Measurements from ENCODE around the gene ARHGAP27.
A peak's percentile ranks its signal among the peaks of the same experiment; 100 is the strongest.

ARHGAP27 gene

DNA sequence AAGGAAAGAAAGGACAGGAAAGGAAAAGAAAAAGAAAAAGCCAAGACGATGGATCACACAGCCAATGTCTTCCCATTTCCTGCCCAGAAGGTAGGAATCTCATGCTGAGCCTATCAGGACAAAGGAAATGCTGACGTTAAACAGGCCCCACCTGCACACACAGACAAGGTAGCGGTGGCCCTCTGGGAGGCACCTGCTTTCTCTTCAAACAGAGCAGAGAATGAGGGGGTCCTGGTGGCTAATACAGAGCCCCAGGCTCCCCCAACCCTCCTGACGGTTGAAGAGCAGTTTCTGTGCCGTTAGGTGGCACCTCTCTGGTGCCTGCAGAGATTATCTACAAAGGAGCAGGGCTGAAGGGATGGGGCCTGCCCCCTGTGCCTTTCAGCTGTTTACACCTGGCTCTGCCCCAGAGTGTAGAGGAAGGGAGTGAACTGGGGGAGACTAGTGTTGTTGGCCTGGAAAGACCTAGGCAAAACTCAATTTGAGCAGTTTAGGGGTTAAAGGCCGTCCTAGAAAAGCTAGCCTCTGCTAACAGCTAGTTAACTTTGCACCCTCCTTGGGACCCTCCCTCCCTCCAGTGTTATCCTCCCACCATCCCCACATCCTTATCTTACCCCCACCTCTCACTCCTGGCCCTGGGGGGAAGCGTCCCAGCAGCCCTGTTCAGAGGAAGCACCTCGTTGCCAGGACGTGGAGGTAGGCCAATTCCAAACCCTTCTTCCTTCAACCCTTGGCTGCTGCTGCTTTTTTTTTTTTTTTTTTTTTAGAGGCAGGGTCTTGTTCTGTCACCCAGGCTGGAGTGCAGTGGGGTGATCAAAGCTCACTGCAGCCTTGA lies 56.3 kb downstream of the ARHGAP27 start:
- in situ Hi-C loops (cut with HindIII; ENCODE audit: low pct_ligation_motif_present, low pct_unique_long_range_greater_than_20kb, low sequenced_read_pairs), result no loop called here

GRCh38 chr17:45374501-45374900 lies 58.2 kb downstream of the ARHGAP27 start:
- in situ Hi-C loops (cut with HindIII; ENCODE audit: low pct_ligation_motif_present, low pct_unique_long_range_greater_than_20kb, low sequenced_read_pairs), result no loop called here
- no peak for DNase-seq

More for the DNA sequence above, 56.3 kb downstream of the ARHGAP27 start:
- DNase-seq, result no peak

- in situ Hi-C loops (cut with HindIII; ENCODE audit: low pct_ligation_motif_present, low pct_unique_long_range_greater_than_20kb, low sequenced_read_pairs), result no loop called here
- DNase-seq, result peak; percentile 29
Observed at GRCh38 chr17:45372325-45372869, 60.3 kb downstream of the ARHGAP27 start.

DNA sequence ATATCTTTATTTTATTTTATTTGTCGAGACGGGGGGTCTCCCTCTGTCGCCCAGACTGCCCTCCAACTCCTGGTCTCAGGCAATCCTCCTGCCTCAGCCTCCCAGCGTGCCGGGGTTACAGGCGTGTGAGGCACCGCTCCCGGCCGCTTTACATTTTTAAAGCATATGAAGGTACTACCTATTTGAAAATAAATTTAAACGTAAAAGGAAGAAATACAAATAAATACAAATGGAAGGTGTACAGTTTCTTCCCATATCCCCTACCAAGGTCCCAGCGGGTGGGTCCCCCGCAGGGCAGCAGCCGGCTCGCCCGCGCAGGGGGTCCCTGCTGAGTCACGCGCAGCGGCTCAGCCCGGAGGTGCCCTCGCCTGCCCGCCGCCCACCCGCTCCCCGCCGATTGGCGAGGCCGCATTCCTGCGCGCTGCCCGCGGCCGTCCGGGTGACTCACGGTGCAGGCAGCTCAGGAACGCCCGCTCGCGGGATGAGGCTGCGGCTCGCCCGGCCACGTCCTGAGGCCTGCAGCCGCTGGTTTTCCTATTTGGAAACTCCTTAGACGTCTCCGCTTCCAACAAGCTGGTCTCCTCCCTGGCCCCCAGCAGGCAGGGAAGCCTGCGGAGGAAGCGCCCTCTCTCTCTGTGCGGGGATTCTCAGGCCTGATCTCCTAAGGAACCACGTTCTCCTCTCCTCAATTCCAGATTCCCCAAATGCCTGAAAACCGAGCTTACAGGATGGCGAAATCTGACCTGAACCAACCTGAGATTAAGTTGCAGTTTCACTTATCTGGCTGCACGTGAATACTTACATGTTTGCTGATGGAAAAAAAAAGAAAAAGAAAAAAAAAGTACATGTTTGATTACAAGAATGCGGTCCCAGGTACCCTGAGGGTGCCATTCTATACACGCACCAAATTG lies 61.0 kb downstream of the ARHGAP27 start:
- peak; percentile 98 for DNase-seq
- in situ Hi-C loops (cut with HindIII; ENCODE audit: low pct_ligation_motif_present, low pct_unique_long_range_greater_than_20kb, low sequenced_read_pairs), result no loop called here

GRCh38 chr17:45370949-45371413 lies 61.7 kb downstream of the ARHGAP27 start:
- DNase-seq, result peak; percentile 60
- in situ Hi-C loops (cut with HindIII; ENCODE audit: low pct_ligation_motif_present, low pct_unique_long_range_greater_than_20kb, low sequenced_read_pairs), result no loop called here

DNA sequence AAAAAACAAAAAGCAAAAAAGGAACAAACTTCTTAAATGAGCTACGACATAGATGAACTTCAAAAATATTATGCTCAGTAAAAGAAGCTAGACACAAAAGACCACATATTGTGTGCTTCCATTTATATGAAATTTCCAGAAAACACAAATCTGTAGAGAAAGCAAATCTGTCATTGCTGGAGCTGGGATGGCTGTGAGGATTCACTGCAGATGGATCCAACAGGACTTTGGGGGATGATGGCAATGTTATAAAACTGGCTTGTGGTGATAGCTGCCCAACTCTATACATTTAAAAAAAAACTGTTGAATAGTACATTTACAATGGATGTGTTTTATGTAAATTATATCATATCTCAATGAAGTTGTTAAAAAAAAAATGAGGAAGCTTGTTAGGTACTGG lies 63.2 kb downstream of the ARHGAP27 start:
- in situ Hi-C loops (cut with HindIII; ENCODE audit: low pct_ligation_motif_present, low pct_unique_long_range_greater_than_20kb, low sequenced_read_pairs), result no loop called here
- no peak for DNase-seq

- no peak for DNase-seq
- in situ Hi-C loops (cut with HindIII; ENCODE audit: low pct_ligation_motif_present, low pct_unique_long_range_greater_than_20kb, low sequenced_read_pairs), result no loop called here
Observed at GRCh38 chr17:45368651-45369050, 64.0 kb downstream of the ARHGAP27 start.

DNA sequence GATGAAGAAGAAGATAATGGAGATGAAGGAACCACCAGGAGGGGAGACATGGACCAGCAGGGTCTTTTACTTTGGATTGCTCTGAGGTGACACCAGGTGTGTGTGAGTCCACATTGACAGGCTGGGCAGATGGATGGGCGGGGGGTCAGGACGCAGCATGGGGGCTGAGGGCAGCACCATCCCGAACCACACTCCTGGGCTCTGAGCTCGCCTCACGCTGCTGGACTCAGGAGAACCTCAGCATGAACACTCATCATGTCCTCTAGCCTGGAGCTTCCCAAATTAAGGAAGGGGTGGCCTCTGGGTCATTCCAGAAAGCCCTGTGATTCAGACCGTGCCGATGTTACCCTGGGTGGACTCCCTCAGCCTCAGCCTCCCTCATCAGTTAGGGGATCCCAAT lies 65.5 kb downstream of the ARHGAP27 start:
- no peak for DNase-seq
- in situ Hi-C loops (cut with HindIII; ENCODE audit: low pct_ligation_motif_present, low pct_unique_long_range_greater_than_20kb, low sequenced_read_pairs), result no loop called here

- in situ Hi-C loops (cut with HindIII; ENCODE audit: low pct_ligation_motif_present, low pct_unique_long_range_greater_than_20kb, low sequenced_read_pairs), result no loop called here
- no peak for DNase-seq
Observed at GRCh38 chr17:45366691-45367090, 66.0 kb downstream of the ARHGAP27 start.

- DNase-seq, result no peak
- in situ Hi-C loops (cut with HindIII; ENCODE audit: low pct_ligation_motif_present, low pct_unique_long_range_greater_than_20kb, low sequenced_read_pairs), result no loop called here
Observed at GRCh38 chr17:45366049-45366448, 66.6 kb downstream of the ARHGAP27 start.

DNA sequence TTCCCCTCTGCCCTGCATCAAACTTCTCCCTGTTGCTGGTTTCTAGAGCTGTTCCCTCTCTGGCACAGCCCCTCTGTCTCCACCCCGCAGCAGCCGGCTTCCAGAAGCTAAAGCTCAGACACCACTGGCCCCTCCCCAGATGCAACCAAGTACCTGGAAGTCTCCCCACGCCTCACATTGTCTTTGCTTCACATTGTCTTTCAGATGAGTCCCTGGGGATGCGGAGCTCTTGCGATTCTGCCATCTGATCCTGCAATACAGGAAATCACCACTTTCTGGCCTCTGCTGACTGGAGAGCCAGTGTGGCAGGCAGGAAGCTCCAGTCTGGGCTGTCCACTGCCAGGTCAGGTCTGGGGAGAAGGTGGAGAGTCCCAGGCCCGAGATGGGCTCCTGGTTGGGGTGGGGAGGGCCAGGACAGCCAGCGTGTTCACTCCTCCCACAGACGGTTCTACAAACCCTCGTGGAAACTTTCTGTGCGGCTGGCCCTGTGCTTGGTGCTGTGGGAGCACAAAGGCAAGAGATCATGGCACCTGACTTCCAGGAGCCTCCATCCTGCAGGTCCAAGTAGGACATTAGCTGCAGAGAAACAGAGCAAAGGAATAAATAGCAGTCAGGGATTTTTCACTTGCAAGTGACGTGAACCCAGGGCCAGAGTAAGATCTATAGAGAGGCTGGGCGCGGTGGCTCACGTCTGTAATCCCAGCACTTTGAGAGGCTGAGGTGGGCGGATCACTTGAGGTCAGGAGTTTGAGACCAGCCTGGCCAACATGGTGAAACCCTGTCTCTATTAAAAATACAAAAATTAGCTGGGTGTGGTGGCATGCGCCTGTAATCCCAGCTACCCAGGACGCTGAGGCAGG lies 67.9 kb downstream of the ARHGAP27 start:
- in situ Hi-C loops (cut with HindIII; ENCODE audit: low pct_ligation_motif_present, low pct_unique_long_range_greater_than_20kb, low sequenced_read_pairs), result no loop called here
- peak; percentile 15 for DNase-seq

DNA sequence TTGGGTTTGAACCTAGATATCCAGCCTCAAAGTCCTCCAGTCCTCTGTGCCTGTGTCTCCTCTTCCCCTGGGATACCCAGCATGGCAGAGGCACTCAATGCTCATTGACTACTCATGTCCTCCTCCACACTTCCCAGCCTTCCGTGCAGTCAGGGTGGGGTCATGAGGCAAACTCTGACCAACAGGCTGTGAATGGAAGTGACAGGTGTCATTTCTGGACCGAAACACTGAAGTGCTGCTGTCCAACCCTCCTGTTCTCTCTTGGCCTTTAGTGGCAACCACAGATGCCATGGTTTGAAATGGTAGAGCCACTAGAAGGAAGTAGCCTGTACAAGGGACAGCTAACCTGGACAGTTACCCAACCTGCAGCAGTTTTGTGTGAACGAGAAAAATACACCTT lies 69.2 kb downstream of the ARHGAP27 start:
- in situ Hi-C loops (cut with HindIII; ENCODE audit: low pct_ligation_motif_present, low pct_unique_long_range_greater_than_20kb, low sequenced_read_pairs), result no loop called here
- DNase-seq, result no peak

GRCh38 chr17:45361976-45362375 lies 70.7 kb downstream of the ARHGAP27 start:
- in situ Hi-C loops (cut with HindIII; ENCODE audit: low pct_ligation_motif_present, low pct_unique_long_range_greater_than_20kb, low sequenced_read_pairs), result no loop called here

DNA sequence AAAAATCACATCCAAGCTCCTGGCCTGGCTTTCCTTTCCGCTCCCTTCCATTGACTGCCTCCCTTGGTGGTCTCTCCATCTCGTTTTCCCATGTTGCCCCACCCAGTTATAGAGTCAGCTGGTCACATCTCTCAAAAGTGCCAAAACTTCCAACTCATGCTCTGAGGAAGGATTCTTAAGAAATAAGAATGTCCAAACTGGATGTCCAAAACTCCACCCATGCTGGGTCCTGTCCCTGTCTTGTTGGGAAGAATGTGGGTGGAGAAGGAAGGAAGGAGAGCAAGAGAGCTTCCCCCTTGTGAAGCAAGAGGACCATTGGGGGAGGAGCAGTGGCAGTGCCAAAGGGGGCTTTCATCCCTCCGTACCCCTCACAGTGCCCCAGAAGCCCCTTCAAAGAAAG lies 71.2 kb downstream of the ARHGAP27 start:
- in situ Hi-C loops (cut with HindIII; ENCODE audit: low pct_ligation_motif_present, low pct_unique_long_range_greater_than_20kb, low sequenced_read_pairs), result no loop called here
- no peak for DNase-seq

More at GRCh38 chr17:45361976-45362375, 70.7 kb downstream of the ARHGAP27 start:
- DNase-seq, result no peak

- in situ Hi-C loops (cut with HindIII; ENCODE audit: low pct_ligation_motif_present, low pct_unique_long_range_greater_than_20kb, low sequenced_read_pairs), result no loop called here
- no peak for DNase-seq
Observed at GRCh38 chr17:45357364-45357997, 75.2 kb downstream of the ARHGAP27 start.

- in situ Hi-C loops (cut with HindIII; ENCODE audit: low pct_ligation_motif_present, low pct_unique_long_range_greater_than_20kb, low sequenced_read_pairs), result no loop called here
Observed at GRCh38 chr17:45355087-45355486, 77.6 kb downstream of the ARHGAP27 start.

GRCh38 chr17:45353043-45353442 lies 79.6 kb downstream of the ARHGAP27 start:
- in situ Hi-C loops (cut with HindIII; ENCODE audit: low pct_ligation_motif_present, low pct_unique_long_range_greater_than_20kb, low sequenced_read_pairs), result no loop called here
- no peak for DNase-seq

More at GRCh38 chr17:45355087-45355486, 77.6 kb downstream of the ARHGAP27 start:
- no peak for DNase-seq

- peak; percentile 18 for DNase-seq
- in situ Hi-C loops (cut with HindIII; ENCODE audit: low pct_ligation_motif_present, low pct_unique_long_range_greater_than_20kb, low sequenced_read_pairs), result no loop called here
Observed at GRCh38 chr17:45351831-45352230, 80.8 kb downstream of the ARHGAP27 start.
